Activated T-cell treated with anti-CD3 and anti-CD28 coated beads, Interleukin-2, amount 50 U/mL, for 48 hours (primary cell): ENCODE results near the gene CYSLTR2.
"Not testable (repeated sequence)": the region's sequence is repeated elsewhere in the genome, so short reads cannot be mapped to it uniquely, and the experiment has no call there.

ENCODE experiments used
- DNase-seq, 2 experiments: peaks; one replicate each; pipeline ENCODE4 v3.0.0-alpha.2; 2020

The CYSLTR2 gene

GRCh38 chr13:48645845-48646244 is 7.9 kb upstream of the CYSLTR2 start:
- no peak for DNase-seq

- no peak for DNase-seq
Measured at GRCh38 chr13:48646791-48647190, 6.9 kb upstream of the CYSLTR2 start.

GRCh38 chr13:48647625-48648024 is 6.1 kb upstream of the CYSLTR2 start:
- DNase-seq = no peak

GRCh38 chr13:48648446-48648845 is 5.3 kb upstream of the CYSLTR2 start:
- DNase-seq = no peak

- DNase-seq = no peak
Measured at GRCh38 chr13:48652851-48653471, 768 bp upstream of the CYSLTR2 start.

GRCh38 chr13:48654511-48654910 is 782 bp downstream of the CYSLTR2 start:
- DNase-seq = no peak

GRCh38 chr13:48655291-48655690 is 1.6 kb downstream of the CYSLTR2 start:
- no peak for DNase-seq

- no peak for DNase-seq
Measured at GRCh38 chr13:48656608-48657007, 2.9 kb downstream of the CYSLTR2 start.

- no peak for DNase-seq
Measured at GRCh38 chr13:48660361-48661076, 6.8 kb downstream of the CYSLTR2 start.

- no peak for DNase-seq
Measured at GRCh38 chr13:48661107-48661506, 7.4 kb downstream of the CYSLTR2 start.

GRCh38 chr13:48662226-48662625 is 8.5 kb downstream of the CYSLTR2 start:
- DNase-seq = no peak

- no peak for DNase-seq
Measured at GRCh38 chr13:48667136-48667535, 13.4 kb downstream of the CYSLTR2 start.

- not testable (repeated sequence) for DNase-seq
Measured at GRCh38 chr13:48671421-48671820, 17.7 kb downstream of the CYSLTR2 start.

- no peak for DNase-seq
Measured at GRCh38 chr13:48675247-48675646, 21.5 kb downstream of the CYSLTR2 start.

- DNase-seq = no peak
Measured at GRCh38 chr13:48678316-48678715, 24.6 kb downstream of the CYSLTR2 start.

GRCh38 chr13:48679941-48680680 is 26.4 kb downstream of the CYSLTR2 start:
- no peak for DNase-seq

GRCh38 chr13:48680756-48681392 is 27.1 kb downstream of the CYSLTR2 start:
- DNase-seq = no peak

GRCh38 chr13:48681905-48682304 is 28.2 kb downstream of the CYSLTR2 start:
- DNase-seq = no peak

- no peak for DNase-seq
Measured at GRCh38 chr13:48682436-48682835, 28.7 kb downstream of the CYSLTR2 start.

- no peak for DNase-seq
Measured at GRCh38 chr13:48686636-48687210, 33.0 kb downstream of the CYSLTR2 start.

GRCh38 chr13:48687249-48687648 is 33.5 kb downstream of the CYSLTR2 start:
- no peak for DNase-seq

- DNase-seq = no peak
Measured at GRCh38 chr13:48693998-48694397, 40.3 kb downstream of the CYSLTR2 start.

GRCh38 chr13:48695776-48696175 is 42.0 kb downstream of the CYSLTR2 start:
- DNase-seq = no peak
